Lung (tissue), 12 donors: ENCODE data around the gene PSME4. TPM values are rescaled to one million over a fixed set of nuclear protein-coding genes. Genes with fewer than 3 reads are reported as not detected.

Source experiments
- ATAC-seq: fragments of 200-7000 bp; cut with Tn5 transposase; one replicate; pipeline ENCODE4 v1.9.1; 2020; ENCODE audit warnings: moderate number of reproducible peaks; ENCODE audit not compliant: insufficient read depth, low FRiP score
- DNase-seq, 3 donors: peaks; one replicate each; pipeline ENCODE4 v3.0.0-alpha.2; 2013 to 2017
- H3K27ac ChIP-seq, 2 donors: one replicate each; pipeline ENCODE4 v1.5.1; 2013; ENCODE audit warnings: mild to moderate bottlenecking in 2 of 2, moderate library complexity in 2 of 2, control low read depth in 1 of 2, inconsistent platforms in 1 of 2, low read depth in 1 of 2, low read length in 1 of 2
- H3K27me3 ChIP-seq, 3 donors: one replicate each; pipeline ENCODE4 v1.5.1; 2013; ENCODE audit warnings: low read length in 2 of 3; ENCODE audit not compliant: control insufficient read depth in 3 of 3, insufficient read depth in 3 of 3
- H3K36me3 ChIP-seq, 4 donors: one replicate each; pipeline ENCODE4 v1.5.1; 2013; ENCODE audit warnings: low read length in 4 of 4, mild to moderate bottlenecking in 1 of 4, moderate library complexity in 1 of 4; ENCODE audit not compliant: control insufficient read depth in 4 of 4, insufficient read depth in 4 of 4
- H3K4me1 ChIP-seq, 5 donors: one replicate each; pipeline ENCODE4 v1.5.1; 2013; ENCODE audit warnings: low read length in 5 of 5, mild to moderate bottlenecking in 2 of 5, moderate library complexity in 1 of 5; ENCODE audit not compliant: control insufficient read depth in 5 of 5, insufficient read depth in 5 of 5
- H3K4me3 ChIP-seq: one replicate; pipeline ENCODE4 v1.5.1; 2013; ENCODE audit warnings: mild to moderate bottlenecking, control low read depth, moderate library complexity
- H3K9ac ChIP-seq, 2 donors: one replicate each; pipeline ENCODE4 v1.5.1; 2013; ENCODE audit warnings: low read length in 2 of 2, control low read depth in 1 of 2; ENCODE audit not compliant: insufficient read depth in 1 of 2
- H3K9me3 ChIP-seq, 4 donors: one replicate each; pipeline ENCODE4 v1.5.1; 2013; ENCODE audit warnings: low read length in 3 of 4, mild to moderate bottlenecking in 1 of 4, moderate library complexity in 1 of 4; ENCODE audit not compliant: control insufficient read depth in 4 of 4, insufficient read depth in 3 of 4
- WGBS, 2 donors: extraction: QIAGEN DNeasy Blood & Tissue Kit; methylation state at CpG; one replicate each; pipeline ENCODE4 v1.1.7; 2013; 5-methylcytosine and 5-hydroxymethylcytosine counted together
- polyA plus RNA-seq, 2 donors: library from polyadenylated mRNA; stranded (reverse); fragments of 200-250 nt; gene quantifications; one replicate each; pipeline ENCODE4 v1.2.1, GENCODE V29; 2013
- total RNA-seq, 2 donors: library from RNA; depleted of rRNA in 1 of 2; stranded (reverse); fragments of >200 nt in 1 of 2; gene quantifications; one replicate each; pipeline ENCODE4 v1.2.1, GENCODE V29; 2014 to 2021
- TF ChIP-seq, protein P1 (sequence below): IDR thresholded peaks from 2 replicates; pipeline ENCODE4 v1.5.1; 2012; ENCODE audit warnings: mild to moderate bottlenecking; ENCODE audit errors: control extremely low read depth, extremely low read depth
- donor health status: control.
- donor health status: control.
- donor health status: Bipolar disorder and iron deficiency.
- donor health status: healthy.
- donor health status: DM: yes; HTN: yes; CAD: no.

PSME4 gene
- total and polyA plus RNA-seq, 4 donors: 20.8 to 72.5 (median 44.9) TPM

- 91 to 95% methylated on average over 7 of the region's 7 CpGs for WGBS, 2 donors
- Histone ChIP-seq H3K9me3 (no peaks in the 10 kb centered on the region), H3K27ac (no peak overlapping the region), H3K27me3 (no peaks in the 10 kb centered on the region), H3K9ac (no peak overlapping the region), H3K4me1 (no peaks in the 10 kb centered on the region), H3K4me3 (no peak overlapping the region), H3K36me3 (peaks cover 6 to 23% (median 16%) of the 10 kb centered on the region in 4 donors)
- TF ChIP-seq, protein P1, sequence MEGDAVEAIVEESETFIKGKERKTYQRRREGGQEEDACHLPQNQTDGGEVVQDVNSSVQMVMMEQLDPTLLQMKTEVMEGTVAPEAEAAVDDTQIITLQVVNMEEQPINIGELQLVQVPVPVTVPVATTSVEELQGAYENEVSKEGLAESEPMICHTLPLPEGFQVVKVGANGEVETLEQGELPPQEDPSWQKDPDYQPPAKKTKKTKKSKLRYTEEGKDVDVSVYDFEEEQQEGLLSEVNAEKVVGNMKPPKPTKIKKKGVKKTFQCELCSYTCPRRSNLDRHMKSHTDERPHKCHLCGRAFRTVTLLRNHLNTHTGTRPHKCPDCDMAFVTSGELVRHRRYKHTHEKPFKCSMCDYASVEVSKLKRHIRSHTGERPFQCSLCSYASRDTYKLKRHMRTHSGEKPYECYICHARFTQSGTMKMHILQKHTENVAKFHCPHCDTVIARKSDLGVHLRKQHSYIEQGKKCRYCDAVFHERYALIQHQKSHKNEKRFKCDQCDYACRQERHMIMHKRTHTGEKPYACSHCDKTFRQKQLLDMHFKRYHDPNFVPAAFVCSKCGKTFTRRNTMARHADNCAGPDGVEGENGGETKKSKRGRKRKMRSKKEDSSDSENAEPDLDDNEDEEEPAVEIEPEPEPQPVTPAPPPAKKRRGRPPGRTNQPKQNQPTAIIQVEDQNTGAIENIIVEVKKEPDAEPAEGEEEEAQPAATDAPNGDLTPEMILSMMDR: no peak
- ATAC-seq (no peak), DNase-seq (no peak)
These were observed 96.3 kb downstream of the PSME4 start for GRCh38 chr2:53874401-53874950.

GRCh38 chr2:53867773-53868172 is 103.0 kb downstream of the PSME4 start:
- Histone ChIP-seq H3K4me3 (no peak overlapping the region), H3K36me3 (peaks cover 10 to 34% (median 20%) of the 10 kb centered on the region in 4 donors), H3K4me1 (no peaks in the 10 kb centered on the region), H3K9ac (no peak overlapping the region), H3K9me3 (no peaks in the 10 kb centered on the region), H3K27ac (no peak overlapping the region), H3K27me3 (no peaks in the 10 kb centered on the region)
- TF ChIP-seq, protein P1: no peak
- DNase-seq: no peak
- ATAC-seq: no peak
- WGBS, 2 donors: 96 to 98% methylated on average over 2 of the region's 2 CpGs

DNA sequence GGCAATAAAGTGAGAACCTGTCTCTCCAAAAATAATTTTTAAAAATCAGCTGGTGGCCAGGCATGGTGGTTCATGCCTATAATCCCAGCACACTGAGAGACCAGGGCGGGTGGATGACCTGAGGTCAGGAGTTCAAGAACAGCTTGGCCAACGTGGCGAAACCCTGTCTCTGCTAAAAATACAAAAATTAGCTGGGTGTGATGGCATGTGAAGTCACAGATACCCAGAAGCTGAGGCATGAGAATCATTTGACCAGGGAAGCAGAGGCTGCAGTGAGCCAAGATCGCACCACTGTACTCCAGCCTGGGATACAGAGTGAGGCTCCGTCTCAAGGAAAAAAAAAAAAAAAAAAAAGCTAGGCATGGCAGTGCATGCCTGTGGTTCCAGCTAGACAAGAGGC is 103.6 kb downstream of the PSME4 start:
- no peak for DNase-seq
- 91 to 96% methylated on average over 5 of the region's 5 CpGs for WGBS, 2 donors
- peaks cover 10 to 34% (median 18%) of the 10 kb centered on the region in 4 donors for H3K36me3 ChIP-seq
- H3K27ac ChIP-seq: no peak overlapping the region
- ATAC-seq: no peak
- no peaks in the 10 kb centered on the region for H3K9me3 ChIP-seq
- H3K27me3 ChIP-seq: no peaks in the 10 kb centered on the region
- H3K9ac ChIP-seq: no peak overlapping the region
- no peak overlapping the region for H3K4me3 ChIP-seq
- no peaks in the 10 kb centered on the region for H3K4me1 ChIP-seq
- TF ChIP-seq, protein P1: no peak

- ATAC-seq (no peak), DNase-seq (no peak)
- no peaks in the 10 kb centered on the region for H3K27me3 ChIP-seq
- 93 to 94% methylated on average over 5 of the region's 5 CpGs for WGBS, 2 donors
- H3K9ac ChIP-seq: no peak overlapping the region
- no peak overlapping the region for H3K4me3 ChIP-seq
- TF ChIP-seq, protein P1: no peak
- peaks cover 10 to 34% (median 18%) of the 10 kb centered on the region in 4 donors for H3K36me3 ChIP-seq
- H3K4me1 ChIP-seq: no peaks in the 10 kb centered on the region
- H3K9me3 ChIP-seq: no peaks in the 10 kb centered on the region
- H3K27ac ChIP-seq: no peak overlapping the region
These were observed 104.8 kb downstream of the PSME4 start for GRCh38 chr2:53865962-53866361.
